Natural killer cell treated with Interleukin-12 subunit alpha and Interleukin-12 subunit beta and Interleukin-15 and Interleukin-18, amount 100 ng/mL, for 72 hours (primary cell): ENCODE measurements around the gene KCNA2. TPM values are rescaled to one million over a fixed set of nuclear protein-coding genes. Genes with fewer than 3 reads are reported as not detected.

Source experiments
- ATAC-seq, 2 donors: fragments of 150-1000 bp; cut with Tn5 transposase in 1 of 2; sonication (Bioruptor Pico), chemical (Tn5 transposase) in 1 of 2; 2 replicates each; pipeline ENCODE4 v1.10.0; 2021
- DNase-seq: peaks from one replicate; pipeline ENCODE4 v3.0.0; 2022; ENCODE audit warnings: low spot score
- H3K27ac Mint-ChIP-seq, 2 donors: 1 replicate in 1 of 2; 2 replicates in 1 of 2; pipeline ENCODE4 v1.8.0; 2022; ENCODE audit warnings: mixed read lengths in 2 of 2, mild to moderate bottlenecking in 1 of 2, moderate library complexity in 1 of 2
- H3K27me3 Mint-ChIP-seq, 2 donors: 1 replicate in 1 of 2; 2 replicates in 1 of 2; pipeline ENCODE4 v1.8.0; 2022; ENCODE audit warnings: mixed read lengths in 2 of 2
- H3K36me3 Mint-ChIP-seq: one replicate; pipeline ENCODE4 v1.8.0; 2022; ENCODE audit warnings: mixed read lengths
- H3K4me1 Mint-ChIP-seq, 2 donors: 1 replicate in 1 of 2; 2 replicates in 1 of 2; pipeline ENCODE4 v1.8.0; 2022; ENCODE audit warnings: low read depth in 2 of 2, mixed read lengths in 2 of 2, mild to moderate bottlenecking in 1 of 2
- H3K4me3 Mint-ChIP-seq: one replicate; pipeline ENCODE4 v1.8.0; 2022; ENCODE audit warnings: mixed read lengths
- H3K9me3 Mint-ChIP-seq: 2 replicates; pipeline ENCODE4 v1.8.0; 2022; ENCODE audit warnings: mixed read lengths
- total RNA-seq, 2 donors: library from RNA; stranded (reverse); gene quantifications; one replicate each; pipeline ENCODE4 v1.2.3, GENCODE V29; 2022

Gene KCNA2
- total RNA-seq, 2 donors from 2014 or later, result 0.62 to 0.92 TPM

DNA sequence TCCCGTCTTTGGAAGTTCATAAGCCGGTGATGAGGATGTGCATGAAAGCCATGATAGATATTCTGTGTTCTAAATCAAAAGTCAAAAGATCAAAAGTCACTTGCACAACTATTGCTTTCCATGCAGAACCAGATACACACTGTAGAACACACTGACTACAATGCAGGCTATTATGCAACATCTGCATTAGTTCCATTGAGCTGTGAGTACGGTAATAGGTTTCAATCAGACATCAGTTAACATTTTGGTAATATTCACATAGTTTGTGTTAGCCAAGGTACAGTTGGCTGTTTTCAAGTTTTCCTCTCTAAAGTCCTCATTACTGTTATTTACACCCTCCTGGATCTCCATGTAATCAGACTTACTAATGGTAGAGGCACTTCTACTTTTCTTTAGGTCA, 3.1 kb downstream of the KCNA2 start:
- H3K36me3 Mint-ChIP-seq, result no peaks in the 10 kb centered on the region
- H3K4me3 Mint-ChIP-seq, result no peak overlapping the region
- H3K27ac Mint-ChIP-seq, result no peak overlapping the region
- H3K4me1 Mint-ChIP-seq, result peaks cover 0 to 3% of the 10 kb centered on the region in 2 donors
- peaks cover 27 to 31% of the 10 kb centered on the region in 2 donors for H3K27me3 Mint-ChIP-seq
- no peak for DNase-seq
- no peak for ATAC-seq
- H3K9me3 Mint-ChIP-seq, result no peaks in the 10 kb centered on the region

DNA sequence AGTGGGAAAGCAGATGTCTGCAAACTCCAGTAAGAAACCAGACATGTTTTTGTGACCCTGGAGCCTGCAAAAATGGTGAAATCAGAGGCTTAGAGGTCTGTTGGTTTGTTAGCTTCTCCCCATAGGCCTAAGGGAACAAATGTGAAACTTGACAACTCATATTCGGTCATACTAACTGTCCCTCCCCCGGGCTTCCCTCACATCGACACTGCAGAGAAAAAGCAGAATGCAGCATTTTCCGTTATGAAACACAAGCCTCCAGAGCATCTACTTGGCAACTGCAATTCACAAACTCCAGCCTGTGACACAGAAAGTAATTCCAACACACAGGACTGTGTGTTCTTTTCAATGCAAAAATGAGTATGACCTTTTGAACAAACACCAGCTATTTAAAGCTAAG, 3.7 kb downstream of the KCNA2 start:
- Mint-ChIP-seq H3K4me3 (no peak overlapping the region), H3K9me3 (no peaks in the 10 kb centered on the region), H3K36me3 (no peaks in the 10 kb centered on the region), H3K4me1 (peaks cover 0 to 3% of the 10 kb centered on the region in 2 donors), H3K27me3 (peaks cover 27 to 32% of the 10 kb centered on the region in 2 donors), H3K27ac (no peak overlapping the region)
- ATAC-seq (no peak), DNase-seq (no peak)

DNA sequence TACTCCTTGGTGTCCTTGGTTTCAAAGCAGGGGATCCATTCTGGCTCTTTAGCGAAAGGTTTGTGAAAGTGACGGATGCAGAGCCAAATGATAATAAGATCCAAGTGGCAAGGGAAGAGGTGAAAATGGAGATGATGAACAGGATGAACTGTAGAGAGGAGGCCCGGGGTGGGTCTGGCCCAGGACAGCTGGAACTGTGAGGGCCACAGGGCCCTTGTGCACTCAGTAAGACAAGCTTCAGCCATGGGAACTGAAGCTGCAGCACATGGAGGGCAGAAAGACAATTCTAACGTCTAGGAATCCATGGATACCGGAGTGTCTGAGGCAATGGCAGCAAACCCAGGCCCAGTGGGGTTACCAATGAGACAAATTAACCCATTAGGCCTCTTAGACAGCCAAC, 4.8 kb downstream of the KCNA2 start:
- DNase-seq, result no peak
- Mint-ChIP-seq H3K36me3 (no peaks in the 10 kb centered on the region), H3K27me3 (peaks cover 30 to 38% of the 10 kb centered on the region in 2 donors), H3K27ac (no peak overlapping the region), H3K9me3 (no peaks in the 10 kb centered on the region), H3K4me3 (no peak overlapping the region), H3K4me1 (no peaks in the 10 kb centered on the region)
- ATAC-seq, result no peak

DNA sequence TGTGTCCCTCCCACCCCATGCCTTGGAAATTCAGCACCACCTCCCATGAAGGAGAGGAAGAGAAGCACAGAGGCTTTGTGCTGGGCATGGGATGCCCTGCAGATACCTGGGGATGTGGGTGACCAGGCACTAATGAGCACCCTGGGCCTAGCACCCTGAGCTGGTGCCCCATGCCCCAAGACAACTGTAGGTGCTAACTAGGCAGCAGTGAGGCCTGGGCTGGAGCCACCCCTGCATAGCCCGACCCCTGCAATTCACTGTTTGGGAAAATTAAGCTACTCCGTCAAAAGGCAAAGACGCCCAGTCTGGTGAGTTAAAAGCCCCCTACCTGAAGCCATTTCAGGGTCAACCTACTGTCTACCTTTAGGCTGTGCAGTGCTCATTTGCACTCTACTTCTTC, 5.4 kb downstream of the KCNA2 start:
- Mint-ChIP-seq H3K36me3 (no peaks in the 10 kb centered on the region), H3K27ac (no peak overlapping the region), H3K27me3 (peaks cover 28 to 38% of the 10 kb centered on the region in 2 donors), H3K4me3 (no peak overlapping the region), H3K4me1 (no peaks in the 10 kb centered on the region), H3K9me3 (no peaks in the 10 kb centered on the region)
- no peak for DNase-seq
- ATAC-seq, result no peak

DNA sequence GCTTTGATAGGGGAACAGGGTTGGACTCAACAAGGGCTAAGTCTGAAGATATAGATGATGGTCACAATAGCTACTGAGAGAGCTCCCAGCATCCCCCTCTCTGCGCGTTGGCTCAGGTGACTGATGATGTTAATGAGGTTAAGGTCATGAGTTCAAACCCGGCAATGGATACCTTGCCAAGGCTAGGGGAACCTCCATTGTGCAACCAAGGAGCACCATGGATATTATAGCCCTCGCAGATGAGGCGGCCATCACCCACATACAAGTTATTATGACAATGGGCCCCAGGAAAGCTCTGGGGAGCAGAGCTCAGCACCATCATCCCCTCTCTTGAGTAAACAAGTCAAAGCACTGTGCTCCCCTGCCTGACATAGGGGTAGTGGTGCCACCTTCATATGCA, 8.2 kb downstream of the KCNA2 start:
- peak in 1 of 2 donors; percentile 13 for ATAC-seq
- no peaks in the 10 kb centered on the region for H3K9me3 Mint-ChIP-seq
- DNase-seq, result peak; percentile 41
- H3K36me3 Mint-ChIP-seq, result no peaks in the 10 kb centered on the region
- peaks cover 13 to 23% of the 10 kb centered on the region in 2 donors for H3K27me3 Mint-ChIP-seq
- no peaks in the 10 kb centered on the region for H3K4me1 Mint-ChIP-seq
- H3K27ac Mint-ChIP-seq, result no peak overlapping the region
- no peak overlapping the region for H3K4me3 Mint-ChIP-seq

DNA sequence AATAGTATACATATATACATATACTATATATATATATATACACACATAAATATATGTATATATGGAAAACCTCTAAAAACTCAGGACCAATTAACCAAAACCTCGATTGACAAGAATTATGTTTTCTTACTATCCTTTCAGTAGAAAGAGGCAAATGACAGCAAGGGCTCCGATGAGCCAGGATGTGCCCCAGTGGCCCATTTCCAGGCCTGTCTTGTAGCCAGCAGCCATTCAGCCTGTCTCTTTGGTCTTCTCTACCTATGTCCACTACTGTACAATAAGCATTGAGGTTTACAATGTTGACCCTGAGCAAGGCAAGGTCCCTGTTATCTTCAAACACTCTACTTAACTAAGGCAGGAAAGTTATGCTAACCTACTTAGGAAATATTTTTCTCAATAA, 9.8 kb downstream of the KCNA2 start:
- no peak for DNase-seq
- H3K4me3 Mint-ChIP-seq, result no peak overlapping the region
- no peaks in the 10 kb centered on the region for H3K4me1 Mint-ChIP-seq
- H3K27me3 Mint-ChIP-seq, result peaks cover 8 to 23% of the 10 kb centered on the region in 2 donors
- H3K9me3 Mint-ChIP-seq, result no peaks in the 10 kb centered on the region
- H3K36me3 Mint-ChIP-seq, result no peaks in the 10 kb centered on the region
- no peak for ATAC-seq
- no peak overlapping the region for H3K27ac Mint-ChIP-seq

DNA sequence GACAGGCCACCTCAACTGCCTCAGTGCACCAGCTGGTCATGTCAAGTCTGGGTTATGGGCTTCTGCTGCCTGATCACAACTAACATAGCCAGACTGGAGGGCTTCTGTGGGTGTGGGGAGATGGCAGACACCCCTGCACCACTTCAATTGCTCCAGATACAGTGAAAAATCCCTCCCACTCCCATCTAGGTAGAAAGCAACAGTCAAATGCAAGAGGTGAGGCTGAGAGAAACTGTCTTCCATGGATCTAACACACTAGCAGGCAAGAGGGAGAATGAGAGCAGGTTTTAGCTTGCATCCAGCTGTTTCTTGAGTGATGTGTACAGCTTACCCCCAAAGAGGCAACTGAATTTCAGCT, 10.8 kb downstream of the KCNA2 start:
- H3K4me1 Mint-ChIP-seq, result no peaks in the 10 kb centered on the region
- H3K27me3 Mint-ChIP-seq, result peaks cover 8 to 23% of the 10 kb centered on the region in 2 donors
- DNase-seq, result no peak
- H3K9me3 Mint-ChIP-seq, result no peaks in the 10 kb centered on the region
- H3K4me3 Mint-ChIP-seq, result no peak overlapping the region
- H3K27ac Mint-ChIP-seq, result no peak overlapping the region
- no peaks in the 10 kb centered on the region for H3K36me3 Mint-ChIP-seq
- no peak for ATAC-seq

DNA sequence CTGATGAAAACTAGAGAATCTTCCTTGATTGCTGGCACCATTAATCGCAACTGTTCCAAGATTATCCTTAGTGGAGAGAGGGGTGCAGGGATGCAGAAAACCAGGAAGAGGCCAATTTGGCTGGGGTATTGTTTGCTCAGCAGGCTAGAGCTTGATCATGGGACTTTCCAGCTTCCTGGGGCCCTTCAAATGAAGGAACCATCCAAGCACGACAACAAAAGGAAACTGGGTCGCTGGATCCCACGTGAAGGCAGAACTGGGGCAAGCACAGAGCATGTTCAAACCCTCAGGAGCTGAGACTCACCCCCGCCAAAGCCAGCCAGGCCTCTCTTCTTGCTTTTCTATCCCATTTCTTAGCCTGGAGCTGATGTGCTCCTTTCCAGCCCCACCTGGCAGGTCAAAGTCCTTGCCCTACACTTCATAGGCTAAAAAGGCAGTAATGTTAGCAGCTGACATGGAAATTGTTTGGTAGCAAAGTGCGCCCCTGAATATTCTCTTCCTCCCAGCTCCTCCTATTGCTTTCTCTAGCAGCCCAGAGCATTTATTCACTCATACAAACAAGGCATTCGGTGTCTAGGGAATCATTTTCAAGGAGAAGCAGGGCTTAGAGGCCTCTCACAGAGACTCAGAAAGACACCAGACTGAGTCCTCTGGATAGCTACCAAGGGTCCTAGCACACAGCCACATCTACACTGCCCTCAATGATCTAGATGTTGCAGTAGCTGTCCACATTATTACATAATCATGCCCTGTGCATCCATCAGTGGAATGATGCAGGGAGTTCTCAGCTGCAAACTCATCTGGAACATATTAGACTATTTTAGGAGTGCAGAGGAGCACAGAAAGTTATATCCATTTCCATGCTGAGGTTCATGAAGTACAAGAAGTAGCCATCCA, 11.5 kb downstream of the KCNA2 start:
- ATAC-seq (no peak), DNase-seq (no peak)
- no peaks in the 10 kb centered on the region for H3K4me1 Mint-ChIP-seq
- H3K36me3 Mint-ChIP-seq, result no peaks in the 10 kb centered on the region
- H3K27ac Mint-ChIP-seq, result no peak overlapping the region
- H3K4me3 Mint-ChIP-seq, result no peak overlapping the region
- H3K9me3 Mint-ChIP-seq, result no peaks in the 10 kb centered on the region
- H3K27me3 Mint-ChIP-seq, result peaks cover 8 to 20% of the 10 kb centered on the region in 2 donors

DNA sequence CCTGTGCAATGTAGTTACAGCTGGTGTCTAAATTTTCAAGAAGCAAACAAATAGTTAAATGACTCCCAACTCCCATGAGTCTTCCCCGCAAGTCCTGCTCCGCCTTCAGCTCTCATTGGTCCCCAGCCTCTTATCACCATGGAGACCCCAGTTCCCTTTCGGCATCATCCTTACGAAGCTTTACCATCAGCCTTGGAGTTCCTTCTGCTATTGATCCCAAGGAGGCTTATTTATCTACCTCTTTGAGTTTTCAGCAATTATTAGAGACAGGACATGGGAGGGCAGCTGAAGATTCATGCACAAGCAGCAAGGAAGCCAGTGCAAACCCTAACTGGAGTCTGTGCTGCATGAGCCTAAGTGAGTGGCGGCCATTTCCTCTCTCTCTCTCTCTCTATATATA, 12.3 kb downstream of the KCNA2 start:
- no peaks in the 10 kb centered on the region for H3K36me3 Mint-ChIP-seq
- H3K4me1 Mint-ChIP-seq, result peaks cover 0 to 2% of the 10 kb centered on the region in 2 donors

DNA sequence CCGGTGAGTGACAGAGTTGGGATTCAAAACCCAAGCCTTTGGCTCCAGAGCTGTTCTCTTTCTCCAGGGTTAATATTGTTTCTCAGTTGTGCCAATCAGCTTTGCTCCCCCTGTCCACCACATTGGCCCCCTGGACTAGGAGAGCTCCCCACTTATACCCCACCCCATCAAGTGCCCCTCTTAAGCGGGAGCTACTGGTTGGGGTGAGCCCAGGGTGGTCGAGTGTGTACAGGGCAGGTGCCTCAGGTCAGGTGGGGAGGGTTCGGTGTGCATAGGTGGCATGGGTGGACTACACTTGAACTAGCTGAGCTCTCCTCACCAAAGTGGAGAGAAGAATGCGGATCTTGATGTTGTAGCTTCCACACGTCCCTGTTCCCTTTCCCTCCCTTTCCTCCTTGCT, 14.2 kb downstream of the KCNA2 start:
- no peaks in the 10 kb centered on the region for H3K9me3 Mint-ChIP-seq
- DNase-seq (no peak), ATAC-seq (peak in 1 of 2 donors; percentile 22)
- H3K36me3 Mint-ChIP-seq, result no peaks in the 10 kb centered on the region
- peaks cover 0 to 6% of the 10 kb centered on the region in 2 donors for H3K4me1 Mint-ChIP-seq
- no peak overlapping the region for H3K4me3 Mint-ChIP-seq
- peaks cover under 1 to 13% of the 10 kb centered on the region in 2 donors for H3K27me3 Mint-ChIP-seq
- no peak overlapping the region for H3K27ac Mint-ChIP-seq

More for the DNA sequence above, 12.3 kb downstream of the KCNA2 start:
- Mint-ChIP-seq H3K4me3 (no peak overlapping the region), H3K27me3 (peaks cover 8 to 14% of the 10 kb centered on the region in 2 donors), H3K9me3 (no peaks in the 10 kb centered on the region), H3K27ac (no peak overlapping the region)
- ATAC-seq, result no peak
- DNase-seq, result no peak

DNA sequence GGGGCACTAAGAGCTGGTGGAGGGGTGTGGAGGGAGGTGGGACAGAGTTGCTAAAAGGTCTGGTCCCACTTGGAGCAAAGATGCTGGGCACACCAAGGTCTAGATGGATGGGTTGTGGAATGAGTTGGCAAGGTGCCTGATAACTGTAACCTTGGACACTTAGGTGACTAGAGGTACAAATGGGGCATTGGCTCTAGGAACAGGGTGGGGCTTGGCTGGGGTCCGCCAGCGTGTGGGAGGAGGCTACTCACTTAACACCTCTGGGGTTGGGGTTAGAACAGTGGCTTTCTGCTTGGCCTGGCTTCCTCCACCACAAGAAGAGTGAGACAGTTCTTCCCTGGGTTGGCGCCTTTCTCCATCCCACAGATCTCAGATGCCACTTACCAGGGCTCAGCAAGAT, 17.2 kb downstream of the KCNA2 start:
- ATAC-seq (no peak), DNase-seq (no peak)
- Mint-ChIP-seq H3K4me3 (no peak overlapping the region), H3K36me3 (no peaks in the 10 kb centered on the region), H3K9me3 (no peaks in the 10 kb centered on the region), H3K4me1 (peaks cover 0 to 6% of the 10 kb centered on the region in 2 donors), H3K27ac (no peak overlapping the region), H3K27me3 (peaks cover 0 to 6% of the 10 kb centered on the region in 2 donors)

DNA sequence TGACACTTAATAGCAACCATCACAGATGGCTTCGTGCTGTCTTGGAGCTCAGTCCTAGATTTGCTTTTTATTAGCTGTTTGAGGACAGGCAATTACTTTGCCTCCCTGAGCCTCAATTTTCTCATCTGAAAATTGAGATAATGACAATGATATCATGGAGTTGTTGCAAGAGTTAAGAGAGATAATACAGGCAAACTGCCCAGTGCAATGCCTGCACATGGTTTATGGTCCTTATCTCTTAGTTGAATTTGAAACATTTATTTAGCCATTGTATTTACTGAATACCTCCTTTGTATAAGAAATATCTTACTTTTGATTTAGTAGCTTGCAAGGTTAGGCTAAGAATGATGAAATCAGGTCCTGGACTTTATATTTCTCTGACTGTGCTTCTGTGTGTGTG, 17.7 kb downstream of the KCNA2 start:
- H3K27ac Mint-ChIP-seq, result no peak overlapping the region
- peaks cover 0 to 6% of the 10 kb centered on the region in 2 donors for H3K27me3 Mint-ChIP-seq
- no peaks in the 10 kb centered on the region for H3K9me3 Mint-ChIP-seq
- DNase-seq, result no peak
- H3K4me3 Mint-ChIP-seq, result no peak overlapping the region
- no peak for ATAC-seq
- H3K36me3 Mint-ChIP-seq, result no peaks in the 10 kb centered on the region
- peaks cover 0 to 6% of the 10 kb centered on the region in 2 donors for H3K4me1 Mint-ChIP-seq

DNA sequence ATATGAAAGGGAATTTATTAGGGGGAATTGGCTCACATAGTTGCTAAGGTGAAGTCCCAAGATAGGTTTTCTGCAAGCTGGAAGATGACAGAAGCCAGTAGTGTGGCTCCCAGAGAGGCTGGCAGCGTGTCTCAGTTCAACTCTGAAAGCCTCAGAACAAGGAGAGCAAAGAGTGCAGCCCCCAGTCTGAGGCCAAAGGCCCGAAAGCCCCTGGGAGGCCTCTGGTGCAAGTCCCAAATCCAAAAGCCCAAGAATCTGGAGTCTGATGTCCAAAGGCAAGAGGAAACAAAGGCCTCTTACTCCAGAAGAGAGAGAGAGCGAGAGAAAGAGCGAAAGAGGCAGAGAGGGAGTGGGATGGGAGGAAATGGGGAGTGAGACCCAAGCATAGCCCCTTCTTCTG, 18.3 kb downstream of the KCNA2 start:
- peaks cover 0 to 6% of the 10 kb centered on the region in 2 donors for H3K27me3 Mint-ChIP-seq
- no peaks in the 10 kb centered on the region for H3K36me3 Mint-ChIP-seq
- DNase-seq (no peak), ATAC-seq (no peak)
- no peaks in the 10 kb centered on the region for H3K9me3 Mint-ChIP-seq
- no peak overlapping the region for H3K27ac Mint-ChIP-seq
- H3K4me3 Mint-ChIP-seq, result no peak overlapping the region
- H3K4me1 Mint-ChIP-seq, result peaks cover 0 to 6% of the 10 kb centered on the region in 2 donors

DNA sequence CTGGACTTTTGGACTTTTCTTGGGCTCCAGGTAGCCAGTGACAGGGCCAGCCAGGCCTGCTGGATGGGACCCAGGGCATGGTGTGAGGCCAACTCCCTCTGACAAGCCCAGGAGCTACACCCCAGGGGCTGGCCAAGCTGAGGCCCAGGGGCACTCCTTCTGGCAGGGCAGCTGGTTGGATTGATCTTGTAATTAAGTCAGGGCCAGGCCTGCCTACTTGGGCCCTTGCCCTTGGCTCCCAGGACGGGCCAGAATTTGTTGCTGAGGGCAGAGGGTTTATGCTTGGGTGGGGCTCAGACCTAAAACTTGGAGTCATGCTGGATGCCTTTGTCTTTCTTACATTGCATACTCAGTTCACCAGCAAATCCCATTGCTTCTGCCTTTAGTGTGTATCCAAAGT, 20.7 kb downstream of the KCNA2 start:
- ATAC-seq (peak in 1 of 2 donors; percentile 39), DNase-seq (no peak)
- Mint-ChIP-seq H3K4me1 (peaks cover 0 to 6% of the 10 kb centered on the region in 2 donors), H3K27me3 (peaks cover 0 to 9% of the 10 kb centered on the region in 2 donors), H3K9me3 (no peaks in the 10 kb centered on the region), H3K27ac (no peak overlapping the region), H3K4me3 (no peak overlapping the region), H3K36me3 (no peaks in the 10 kb centered on the region)
